OCI-LY7 (cell line): ENCODE results near the gene SPINT3. TPM values are rescaled to one million over a fixed set of nuclear protein-coding genes. Genes with fewer than 3 reads are reported as not detected.
A peak's percentile ranks its signal among the peaks of the same experiment; 100 is the strongest.

Source experiments
- BruUV-seq: library from RNA; stranded (reverse); fragments of 400-500 nt; replicated peaks from 2 replicates; lab custom pipeline; 2021; lab: Mats Ljungman, UMichigan
- CTCF ChIA-PET: fragments of 300-600 bp; sonication (Branson Sonifier 250); formaldehyde crosslinking; loops from one replicate; lab custom pipeline; 2022; ENCODE audit warnings: antibody characterized with exemption; ENCODE audit not compliant: unreplicated experiment; lab: Charles Lee
- POLR2A ChIA-PET: fragments of 300-600 bp; sonication (Branson Sonifier 250); formaldehyde crosslinking; loops from one replicate; lab custom pipeline; 2022; ENCODE audit warnings: antibody characterized with exemption; lab: Charles Lee
- DNase-seq: peaks from one replicate; pipeline ENCODE4 v3.0.0-alpha.2; 2015; ENCODE audit warnings: low spot score
- H2AFZ ChIP-seq: fragments of 200-600 bp; sonication (generic), shearing (Covaris generic); 2 replicates; pipeline ENCODE4 v1.6.1; 2014; ENCODE audit warnings: mild to moderate bottlenecking, antibody characterized with exemption, low read length, moderate library complexity
- H3K27ac ChIP-seq: fragments of 200-600 bp; sonication (generic); 2 replicates; pipeline ENCODE4 v1.5.1; 2014; ENCODE audit warnings: mixed run types, low read depth, mild to moderate bottlenecking, moderate library complexity, low read length, inconsistent platforms; ENCODE audit not compliant: poor library complexity, severe bottlenecking
- H3K36me3 ChIP-seq: fragments of 200-600 bp; sonication (generic); 2 replicates; pipeline ENCODE4 v1.6.1; 2014; ENCODE audit warnings: mild to moderate bottlenecking, antibody characterized with exemption, low read length, moderate library complexity, mixed read lengths; ENCODE audit not compliant: insufficient read depth
- H3K4me1 ChIP-seq: fragments of 200-600 bp; sonication (generic); 2 replicates; pipeline ENCODE4 v1.5.1; 2014; ENCODE audit warnings: mild to moderate bottlenecking, low read length; ENCODE audit not compliant: insufficient read depth, poor library complexity, severe bottlenecking
- H3K4me2 ChIP-seq: fragments of 200-600 bp; sonication (generic); 2 replicates; pipeline ENCODE4 v1.6.1; 2014; ENCODE audit warnings: mild to moderate bottlenecking, low read length
- H3K4me3 ChIP-seq: fragments of 200-600 bp; sonication (generic); 2 replicates; pipeline ENCODE4 v1.5.1; 2014; ENCODE audit warnings: mild to moderate bottlenecking, low read depth, low read length; ENCODE audit not compliant: poor library complexity, severe bottlenecking
- H3K79me2 ChIP-seq: fragments of 200-600 bp; sonication (generic); 2 replicates; pipeline ENCODE4 v1.6.1; 2016; ENCODE audit warnings: low read depth, mild to moderate bottlenecking, low read length, moderate library complexity, mixed read lengths; ENCODE audit not compliant: insufficient read depth
- H3K9me2 ChIP-seq: fragments of 200-600 bp; sonication (generic); 2 replicates; pipeline ENCODE4 v1.6.1; 2016; ENCODE audit warnings: mild to moderate bottlenecking, low read length, mixed read lengths; ENCODE audit not compliant: insufficient read depth
- H3K9me3 ChIP-seq: fragments of 200-600 bp; sonication (generic); 2 replicates; pipeline ENCODE4 v1.6.1; 2014; ENCODE audit warnings: mild to moderate bottlenecking, mixed run types, low read length, mixed read lengths
- H4K20me1 ChIP-seq: fragments of 200-600 bp; sonication (generic); 2 replicates; pipeline ENCODE4 v1.6.1; 2014; ENCODE audit warnings: mild to moderate bottlenecking, antibody characterized with exemption, low read length, moderate library complexity, mixed read lengths; ENCODE audit not compliant: insufficient read depth
- EZH2phosphoT487 ChIP-seq: fragments of 200-600 bp; sonication (generic); IDR thresholded peaks from 2 replicates; pipeline ENCODE4 v1.6.1; 2018; ENCODE audit warnings: low read depth, borderline replicate concordance, mild to moderate bottlenecking, mixed run types, antibody characterized with exemption, low read length, moderate library complexity, mixed read lengths
- intact Hi-C: fragments of 100-400 bp; cut with micrococcal nuclease; formaldehyde crosslinking; loops from one replicate; pipeline ENCODE4 v1.10.0; 2022; ENCODE audit not compliant: unreplicated experiment
- total RNA-seq, 2 experiments: library from RNA; depleted of rRNA in 1 of 2; stranded (reverse); fragments of >200 nt in 1 of 2; shearing (Covaris generic) in 1 of 2; gene quantifications; 2 replicates each; pipeline ENCODE4 v1.2.3, GENCODE V29; 2014 to 2022
- TF ChIP-seq, protein P1 (sequence below): fragments of 200-600 bp; sonication (generic); conservative IDR thresholded peaks from 2 replicates; pipeline ENCODE4 v1.5.1; 2014; ENCODE audit warnings: mild to moderate bottlenecking, antibody characterized with exemption, low read length, moderate library complexity, mixed read lengths

Gene SPINT3
- total RNA-seq, 2 experiments from 2014 or later: not detected

DNA sequence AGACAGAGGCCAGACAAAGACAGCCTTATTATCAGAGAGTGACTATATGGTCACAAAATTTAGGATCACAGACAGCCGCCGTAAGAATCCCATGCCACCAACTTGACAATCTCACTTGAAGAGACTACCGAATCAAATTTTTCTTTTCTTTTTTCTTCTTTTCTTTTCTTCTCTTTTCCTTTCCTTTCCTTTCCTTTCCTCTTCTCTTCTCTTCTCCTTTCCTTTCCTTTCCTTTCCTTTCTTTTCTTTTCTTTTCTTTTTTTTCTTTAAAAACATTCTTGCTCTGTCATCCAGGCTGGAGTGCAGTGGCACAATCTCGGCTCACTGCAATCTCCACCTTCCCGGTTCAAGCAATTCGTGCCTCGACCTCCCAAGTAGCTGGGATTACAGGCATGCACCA is 33.0 kb upstream of the SPINT3 start:
- H3K9me3 ChIP-seq: no peaks in the 10 kb centered on the region
- H3K36me3 ChIP-seq: no peaks in the 10 kb centered on the region
- H3K9me2 ChIP-seq: no peaks in the 10 kb centered on the region
- ChIA-PET POLR2A (no interaction called here), CTCF (interaction anchor here (0.8 kb wide), 1 partner anchor 222 kb away, joined by 3 read pairs; no protein-coding TSS in a partner anchor)
- DNase-seq: no peak
- H3K4me2 ChIP-seq: no peak overlapping the region
- intact Hi-C loops: no loop called here
- no peak overlapping the region for H3K27ac ChIP-seq
- no peaks in the 10 kb centered on the region for H4K20me1 ChIP-seq
- no TSS peak for BruUV-seq
- no peaks in the 10 kb centered on the region for H3K79me2 ChIP-seq
- TF ChIP-seq, protein P1, sequence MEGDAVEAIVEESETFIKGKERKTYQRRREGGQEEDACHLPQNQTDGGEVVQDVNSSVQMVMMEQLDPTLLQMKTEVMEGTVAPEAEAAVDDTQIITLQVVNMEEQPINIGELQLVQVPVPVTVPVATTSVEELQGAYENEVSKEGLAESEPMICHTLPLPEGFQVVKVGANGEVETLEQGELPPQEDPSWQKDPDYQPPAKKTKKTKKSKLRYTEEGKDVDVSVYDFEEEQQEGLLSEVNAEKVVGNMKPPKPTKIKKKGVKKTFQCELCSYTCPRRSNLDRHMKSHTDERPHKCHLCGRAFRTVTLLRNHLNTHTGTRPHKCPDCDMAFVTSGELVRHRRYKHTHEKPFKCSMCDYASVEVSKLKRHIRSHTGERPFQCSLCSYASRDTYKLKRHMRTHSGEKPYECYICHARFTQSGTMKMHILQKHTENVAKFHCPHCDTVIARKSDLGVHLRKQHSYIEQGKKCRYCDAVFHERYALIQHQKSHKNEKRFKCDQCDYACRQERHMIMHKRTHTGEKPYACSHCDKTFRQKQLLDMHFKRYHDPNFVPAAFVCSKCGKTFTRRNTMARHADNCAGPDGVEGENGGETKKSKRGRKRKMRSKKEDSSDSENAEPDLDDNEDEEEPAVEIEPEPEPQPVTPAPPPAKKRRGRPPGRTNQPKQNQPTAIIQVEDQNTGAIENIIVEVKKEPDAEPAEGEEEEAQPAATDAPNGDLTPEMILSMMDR: no peak
- no peak for TF ChIP-seq EZH2phosphoT487
- no peaks in the 10 kb centered on the region for H3K4me1 ChIP-seq
- no peak overlapping the region for H2AFZ ChIP-seq
- H3K4me3 ChIP-seq: no peak overlapping the region

DNA sequence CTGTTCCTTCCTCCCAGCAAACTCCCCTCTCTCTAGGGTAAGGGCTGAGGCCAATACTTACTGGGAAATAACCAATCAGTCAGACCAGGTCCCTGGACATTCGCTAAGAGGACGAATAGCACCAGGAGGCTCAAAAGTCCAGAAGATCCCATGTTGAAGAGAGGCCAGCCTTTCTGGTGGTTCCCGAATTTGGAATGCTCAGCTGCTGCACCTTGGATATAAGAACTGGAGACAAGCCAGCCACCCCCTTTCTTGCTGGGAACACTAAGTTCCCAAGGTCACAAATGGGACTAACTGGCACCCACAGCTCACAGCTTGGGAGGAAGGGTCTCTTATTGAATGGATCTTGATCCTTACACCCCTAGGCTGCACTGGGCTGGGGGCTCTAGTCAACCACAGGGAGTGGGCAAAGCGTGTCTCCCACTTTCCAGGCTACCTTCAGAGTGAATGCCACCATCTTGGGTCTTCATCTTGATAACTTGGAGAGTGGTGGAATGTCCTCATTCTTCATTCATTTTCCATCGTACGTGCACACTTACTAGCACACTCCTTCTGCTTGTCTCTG is 31.9 kb upstream of the SPINT3 start, which contains the start of gene EPPIN:
Gene EPPIN (minus strand): TSS at position 196 of the 565 bp plus-strand sequence. CDS start 44 bp downstream, at position 152.
- no peaks in the 10 kb centered on the region for H3K79me2 ChIP-seq
- H3K4me1 ChIP-seq: no peaks in the 10 kb centered on the region
- ChIA-PET POLR2A (no interaction called here), CTCF (interaction anchor here (0.8 kb wide), 1 partner anchor 224 kb away, joined by 3 read pairs; no protein-coding TSS in a partner anchor)
- no peaks in the 10 kb centered on the region for H3K9me2 ChIP-seq
- H2AFZ ChIP-seq: no peak within 1 kb of the TSS
- H3K9me3 ChIP-seq: no peaks in the 10 kb centered on the region
- no peaks in the 10 kb centered on the region for H4K20me1 ChIP-seq
- no peaks in the 10 kb centered on the region for H3K36me3 ChIP-seq
- H3K4me3 ChIP-seq: no peak within 1 kb of the TSS
- DNase-seq: no peak
- BruUV-seq: no TSS peak
- no peak within 1 kb of the TSS for H3K27ac ChIP-seq
- no peak within 1 kb of the TSS for H3K4me2 ChIP-seq
- intact Hi-C loops: no loop called here
- no peak for TF ChIP-seq EZH2phosphoT487
- TF ChIP-seq, protein P1: no peak

DNA sequence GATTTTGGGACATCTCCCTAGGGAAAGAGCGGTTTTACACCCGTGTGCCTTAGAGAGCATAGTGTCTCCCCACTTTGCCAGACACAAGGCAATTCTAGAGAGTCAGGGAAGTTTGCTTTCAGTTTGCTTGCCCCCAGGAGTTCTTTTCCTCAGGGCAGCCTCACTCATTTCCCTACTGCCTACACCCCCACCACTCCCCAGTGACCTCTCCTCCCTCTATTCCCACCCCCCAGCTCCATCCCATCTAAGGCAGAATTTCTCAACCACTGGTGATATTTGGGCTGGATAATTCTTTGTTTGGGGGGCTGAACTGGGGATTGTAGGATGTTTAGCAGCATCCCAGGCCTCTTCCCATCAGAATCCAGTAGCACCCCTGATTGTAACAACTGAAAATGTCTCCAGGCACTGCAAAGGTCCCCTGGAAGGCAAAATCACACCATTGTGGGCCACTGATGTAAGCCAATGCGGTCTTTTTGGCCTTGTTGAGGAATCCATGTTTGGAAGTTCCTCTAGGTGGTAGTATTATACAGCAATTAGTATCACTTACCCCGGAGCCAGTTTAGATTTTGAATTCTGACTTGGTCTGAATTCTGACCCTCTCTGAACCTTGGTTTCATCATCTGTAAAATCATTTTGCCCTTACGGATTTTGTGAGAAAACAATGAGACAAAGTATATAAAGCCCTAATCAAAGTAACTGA is 30.5 kb upstream of the SPINT3 start:
- ChIA-PET CTCF (no interaction called here), POLR2A (no interaction called here)
- no TSS peak for BruUV-seq

More for the DNA sequence above, 30.5 kb upstream of the SPINT3 start:
- TF ChIP-seq EZH2phosphoT487: no peak
- TF ChIP-seq, protein P1: peak; percentile 57
- Histone ChIP-seq H3K4me3 (no peak overlapping the region), H4K20me1 (no peaks in the 10 kb centered on the region), H3K4me1 (no peaks in the 10 kb centered on the region), H3K4me2 (no peak overlapping the region), H3K9me2 (no peaks in the 10 kb centered on the region), H3K27ac (no peak overlapping the region), H2AFZ (no peak overlapping the region), H3K36me3 (no peaks in the 10 kb centered on the region), H3K79me2 (no peaks in the 10 kb centered on the region), H3K9me3 (no peaks in the 10 kb centered on the region)
- peak; percentile 5 for DNase-seq
- intact Hi-C loops: no loop called here
